Measurements from ENCODE around the gene CAPSL. TPM values are rescaled to one million over a fixed set of nuclear protein-coding genes. Genes with fewer than 3 reads are reported as not detected.
"Not testable (repeated sequence)": the region's sequence is repeated elsewhere in the genome, so short reads cannot be mapped to it uniquely, and the experiment has no call there.

The CAPSL gene
- total RNA-seq, 2 donors from 2014 or later, result 1.1 TPM; not detected in 1

DNA sequence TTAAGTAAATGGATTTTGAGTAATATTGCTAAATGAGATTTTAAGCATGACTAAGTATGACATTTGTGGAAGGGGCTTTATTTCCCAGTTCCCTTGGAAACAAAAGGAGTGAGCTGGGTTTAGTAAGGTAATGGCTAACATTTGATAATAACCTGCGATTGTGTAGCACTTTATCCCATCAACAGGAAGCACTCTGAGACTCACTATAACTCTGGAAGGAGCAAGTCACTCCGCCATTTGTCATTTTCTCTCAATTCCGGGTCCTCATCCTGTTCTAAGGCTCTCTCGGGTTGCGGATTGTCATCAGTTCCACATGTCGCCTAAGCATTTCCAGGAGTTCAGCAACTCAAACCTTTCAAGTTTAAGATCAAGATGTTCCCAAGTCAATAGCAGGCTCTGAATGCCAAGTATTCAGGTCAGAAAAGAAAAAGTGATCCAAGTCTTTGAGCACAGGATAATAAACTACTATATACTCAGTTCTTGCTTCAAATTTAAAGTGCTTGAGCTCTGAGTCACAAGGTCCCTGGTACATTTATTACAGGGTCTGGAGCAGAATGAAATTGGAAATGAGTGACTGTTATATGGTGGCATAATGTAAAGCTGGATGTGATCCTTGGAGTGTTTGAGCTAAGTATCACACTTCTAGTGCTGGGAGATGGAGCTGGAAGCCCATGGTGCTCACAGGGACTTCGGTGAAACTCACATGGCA, 39.3 kb downstream of the CAPSL start:
- H3K27me3 Mint-ChIP-seq, result no peaks in the 10 kb centered on the region
- H3K36me3 Mint-ChIP-seq (ENCODE audit: low read depth), result no peaks in the 10 kb centered on the region
- no peak for ATAC-seq (replicated peaks)
- peak overlapping the region; percentile 72 for H3K4me3 Mint-ChIP-seq
- H3K9me3 Mint-ChIP-seq, result no peaks in the 10 kb centered on the region
- peak overlapping the region; percentile 80 for H3K27ac Mint-ChIP-seq
- H3K4me1 Mint-ChIP-seq, result peaks cover 52% of the 10 kb centered on the region

GRCh38 chr5:35894131-35894530, 44.3 kb downstream of the CAPSL start:
- Mint-ChIP-seq H3K4me1 (peaks cover 10% of the 10 kb centered on the region), H3K9me3 (no peaks in the 10 kb centered on the region)

GRCh38 chr5:35892799-35893198, 45.6 kb downstream of the CAPSL start:
- H3K27ac Mint-ChIP-seq; H3K36me3 Mint-ChIP-seq (ENCODE audit: low read depth); H3K4me3 Mint-ChIP-seq; H3K9me3 Mint-ChIP-seq; H3K4me1 Mint-ChIP-seq; ATAC-seq (replicated peaks); H3K27me3 Mint-ChIP-seq: not testable (repeated sequence)

More at GRCh38 chr5:35894131-35894530, 44.3 kb downstream of the CAPSL start:
- no peak overlapping the region for H3K4me3 Mint-ChIP-seq
- H3K27ac Mint-ChIP-seq, result no peak overlapping the region
- no peaks in the 10 kb centered on the region for H3K36me3 Mint-ChIP-seq (ENCODE audit: low read depth)
- no peak for ATAC-seq (replicated peaks)
- no peaks in the 10 kb centered on the region for H3K27me3 Mint-ChIP-seq

DNA sequence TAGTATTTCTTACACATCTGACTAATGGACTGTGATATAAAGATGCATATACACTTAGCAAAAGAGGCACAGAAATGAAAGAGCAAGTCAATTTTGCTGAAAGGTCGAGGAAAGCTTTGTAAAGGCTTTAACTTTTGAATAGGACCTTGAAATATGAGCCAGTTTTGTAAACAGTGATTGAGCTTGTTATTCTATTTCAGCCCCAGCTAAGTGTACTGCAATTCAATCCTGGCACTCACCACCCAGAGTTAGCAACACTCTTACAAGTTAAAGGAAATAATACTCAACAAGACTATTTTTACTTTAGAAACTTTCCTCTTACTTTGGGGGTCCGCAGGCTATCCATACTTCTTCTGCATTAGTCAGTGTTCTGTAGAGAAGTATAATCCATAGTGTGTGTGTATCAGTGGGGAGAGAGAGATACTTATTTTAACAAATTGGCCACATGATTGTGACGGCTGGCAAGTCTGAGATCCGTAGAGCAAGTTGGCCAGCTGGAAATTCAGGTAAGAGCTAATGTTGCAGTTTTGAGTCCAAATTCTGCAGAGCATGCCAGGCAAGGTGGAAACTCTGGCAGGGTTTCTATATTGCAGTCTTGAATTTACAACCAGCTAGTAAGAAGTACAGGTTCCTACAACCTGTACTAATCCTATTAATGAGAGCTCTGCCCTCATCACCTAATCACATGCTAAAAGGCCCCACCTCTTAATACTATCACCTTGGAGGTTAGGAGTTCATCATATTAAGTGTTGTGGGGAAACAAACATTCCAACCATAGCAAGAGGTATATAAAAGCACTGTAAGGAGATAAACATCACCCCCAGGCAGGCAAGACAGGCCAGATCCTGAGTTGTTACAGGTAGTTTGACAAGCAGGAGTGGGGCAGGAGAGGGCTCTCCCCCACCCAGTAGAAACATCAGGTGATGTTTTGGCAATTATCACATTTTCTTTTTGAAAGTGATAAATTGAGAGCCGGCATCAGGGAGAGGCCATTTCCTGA, 48.1 kb downstream of the CAPSL start:
- ATAC-seq (replicated peaks), result no peak
- Mint-ChIP-seq H3K9me3 (no peaks in the 10 kb centered on the region), H3K4me1 (no peaks in the 10 kb centered on the region), H3K27me3 (no peaks in the 10 kb centered on the region), H3K36me3 (ENCODE audit: low read depth) (no peaks in the 10 kb centered on the region), H3K4me3 (no peak overlapping the region), H3K27ac (no peak overlapping the region)

DNA sequence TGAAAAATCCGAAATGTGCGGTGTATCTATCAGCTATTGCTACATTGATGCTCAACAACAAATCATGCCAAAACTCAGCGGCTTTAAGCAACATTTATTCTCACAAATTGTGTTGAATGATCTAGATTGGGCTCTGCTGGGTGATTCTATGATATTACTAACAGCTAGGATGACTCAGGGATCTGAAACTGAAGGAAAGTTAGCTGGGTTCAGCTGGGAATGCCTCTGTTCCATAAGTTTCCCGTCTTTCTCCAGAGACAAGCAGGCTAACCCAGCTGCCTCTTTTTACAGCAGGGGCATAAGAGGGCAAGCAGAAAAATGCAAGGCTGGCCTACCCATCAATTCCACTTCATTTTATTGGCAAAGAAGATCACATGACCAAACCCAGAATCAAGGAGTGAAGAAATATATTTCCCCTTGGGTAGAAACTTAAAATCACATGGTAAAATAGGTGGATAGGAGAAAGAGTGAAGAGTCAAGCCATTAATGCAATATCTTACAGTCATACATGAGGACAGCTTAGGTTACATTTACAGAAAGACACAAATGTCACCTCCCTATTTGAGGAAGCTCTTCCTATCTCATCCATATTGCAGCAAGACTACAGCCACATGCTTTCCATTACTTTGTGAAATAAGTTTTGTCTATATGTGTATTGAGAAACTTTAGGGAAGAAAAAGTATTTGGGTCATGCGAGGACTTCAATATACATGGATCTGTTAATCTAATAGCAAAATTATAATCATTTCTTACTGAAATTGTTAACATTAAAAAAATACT, 50.9 kb downstream of the CAPSL start:
- Mint-ChIP-seq H3K27me3 (no peaks in the 10 kb centered on the region), H3K27ac (no peak overlapping the region), H3K9me3 (peaks cover 5% of the 10 kb centered on the region), H3K4me3 (no peak overlapping the region), H3K4me1 (peaks cover 16% of the 10 kb centered on the region), H3K36me3 (ENCODE audit: low read depth) (no peaks in the 10 kb centered on the region)
- ATAC-seq (replicated peaks), result no peak

GRCh38 chr5:35886381-35886780, 52.0 kb downstream of the CAPSL start:
- Mint-ChIP-seq H3K36me3 (ENCODE audit: low read depth) (no peaks in the 10 kb centered on the region), H3K27me3 (no peaks in the 10 kb centered on the region), H3K4me1 (peaks cover 16% of the 10 kb centered on the region), H3K27ac (no peak overlapping the region), H3K4me3 (no peak overlapping the region), H3K9me3 (peaks cover 7% of the 10 kb centered on the region)
- no peak for ATAC-seq (replicated peaks)

DNA sequence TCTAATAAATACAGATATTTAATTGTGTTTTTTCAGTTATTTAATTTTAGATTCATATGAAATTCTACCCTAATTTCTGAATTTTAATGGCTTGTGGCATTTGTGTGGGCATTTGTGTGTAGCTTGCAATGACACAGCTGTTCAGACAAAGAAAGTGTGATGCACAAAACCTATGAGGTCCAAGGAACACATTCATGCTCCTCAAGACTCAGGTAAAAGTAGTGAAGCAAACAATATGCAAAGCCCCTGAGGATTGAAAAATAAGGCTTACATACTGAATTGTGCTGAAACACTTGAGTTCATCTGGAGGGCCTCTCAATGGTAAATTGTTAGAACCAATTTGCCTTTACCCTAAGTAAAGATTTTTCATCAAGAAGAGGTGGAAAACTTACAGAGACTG, 53.6 kb downstream of the CAPSL start:
- Mint-ChIP-seq H3K36me3 (ENCODE audit: low read depth) (peaks cover under 1% of the 10 kb centered on the region), H3K27ac (peak overlapping the region; percentile 72), H3K9me3 (peaks cover 10% of the 10 kb centered on the region), H3K4me1 (peaks cover 21% of the 10 kb centered on the region), H3K27me3 (no peaks in the 10 kb centered on the region), H3K4me3 (peak overlapping the region; percentile 42)
- ATAC-seq (replicated peaks), result no peak

DNA sequence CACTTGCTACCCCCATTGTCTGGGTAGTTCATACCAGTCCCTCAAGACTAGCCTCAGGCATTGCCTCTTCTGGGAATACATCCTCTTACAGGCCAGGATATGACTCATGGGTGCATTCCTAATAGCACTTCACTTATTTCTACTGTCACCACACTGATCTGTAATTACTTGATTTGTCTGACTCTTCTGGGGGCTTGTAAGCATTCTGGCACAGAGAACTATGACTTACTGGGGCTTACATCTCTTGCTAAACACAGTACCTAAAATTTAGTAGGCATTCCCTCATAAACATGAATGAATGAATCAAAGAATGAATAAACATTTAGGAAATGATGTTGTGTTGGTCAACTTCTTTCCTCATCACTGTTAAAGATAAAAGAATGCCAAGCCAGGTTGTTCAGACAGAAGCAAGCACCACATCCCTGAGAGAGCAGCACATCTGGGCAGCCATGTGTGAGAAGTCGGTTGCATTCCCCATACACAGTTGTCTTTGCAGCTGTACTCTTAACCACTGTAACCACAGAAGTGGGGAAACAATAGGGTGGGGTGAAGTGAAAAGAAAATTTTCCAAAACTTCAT, 54.1 kb downstream of the CAPSL start:
- H3K4me1 Mint-ChIP-seq, result peaks cover 25% of the 10 kb centered on the region
- peak; percentile 88 for ATAC-seq (replicated peaks)
- H3K4me3 Mint-ChIP-seq, result peak overlapping the region; percentile 42
- no peaks in the 10 kb centered on the region for H3K27me3 Mint-ChIP-seq
- H3K9me3 Mint-ChIP-seq, result peaks cover 10% of the 10 kb centered on the region
- peaks cover 5% of the 10 kb centered on the region for H3K36me3 Mint-ChIP-seq (ENCODE audit: low read depth)
- peak overlapping the region; percentile 72 for H3K27ac Mint-ChIP-seq

GRCh38 chr5:35881758-35882157, 56.7 kb downstream of the CAPSL start:
- ATAC-seq (replicated peaks), result no peak
- H3K4me3 Mint-ChIP-seq, result no peak overlapping the region
- H3K36me3 Mint-ChIP-seq (ENCODE audit: low read depth), result peaks cover 30% of the 10 kb centered on the region
- no peaks in the 10 kb centered on the region for H3K27me3 Mint-ChIP-seq
- peaks cover 38% of the 10 kb centered on the region for H3K4me1 Mint-ChIP-seq
- H3K27ac Mint-ChIP-seq, result peak overlapping the region; percentile 72
- peaks cover 10% of the 10 kb centered on the region for H3K9me3 Mint-ChIP-seq

- peak overlapping the region; percentile 7 for H3K4me3 Mint-ChIP-seq
- H3K27ac Mint-ChIP-seq, result peak overlapping the region; percentile 48
- ATAC-seq (replicated peaks), result no peak
- H3K4me1 Mint-ChIP-seq, result peaks cover 45% of the 10 kb centered on the region
- H3K36me3 Mint-ChIP-seq (ENCODE audit: low read depth), result peaks cover 46% of the 10 kb centered on the region
- H3K9me3 Mint-ChIP-seq, result peaks cover 16% of the 10 kb centered on the region
- H3K27me3 Mint-ChIP-seq, result no peaks in the 10 kb centered on the region
These were observed 58.3 kb downstream of the CAPSL start for GRCh38 chr5:35880156-35880555.

- peaks cover 17% of the 10 kb centered on the region for H3K9me3 Mint-ChIP-seq
- peaks cover 51% of the 10 kb centered on the region for H3K36me3 Mint-ChIP-seq (ENCODE audit: low read depth)
- H3K27me3 Mint-ChIP-seq, result no peaks in the 10 kb centered on the region
- H3K4me1 Mint-ChIP-seq, result peaks cover 45% of the 10 kb centered on the region
- H3K4me3 Mint-ChIP-seq, result no peak overlapping the region
- no peak overlapping the region for H3K27ac Mint-ChIP-seq
- ATAC-seq (replicated peaks), result no peak
These were observed 58.8 kb downstream of the CAPSL start for GRCh38 chr5:35879649-35880048.

GRCh38 chr5:35879096-35879495, 59.3 kb downstream of the CAPSL start:
- no peaks in the 10 kb centered on the region for H3K27me3 Mint-ChIP-seq
- H3K36me3 Mint-ChIP-seq (ENCODE audit: low read depth), result peaks cover 56% of the 10 kb centered on the region
- no peak for ATAC-seq (replicated peaks)
- peaks cover 47% of the 10 kb centered on the region for H3K4me1 Mint-ChIP-seq
- H3K27ac Mint-ChIP-seq, result no peak overlapping the region
- H3K4me3 Mint-ChIP-seq, result no peak overlapping the region
- peaks cover 21% of the 10 kb centered on the region for H3K9me3 Mint-ChIP-seq

GRCh38 chr5:35878079-35878478, 60.3 kb downstream of the CAPSL start:
- peaks cover 19% of the 10 kb centered on the region for H3K9me3 Mint-ChIP-seq
- H3K4me3 Mint-ChIP-seq, result peak overlapping the region; percentile 45
- peak overlapping the region; percentile 71 for H3K27ac Mint-ChIP-seq
- peaks cover 39% of the 10 kb centered on the region for H3K4me1 Mint-ChIP-seq
- ATAC-seq (replicated peaks), result no peak
- H3K36me3 Mint-ChIP-seq (ENCODE audit: low read depth), result peaks cover 66% of the 10 kb centered on the region
- H3K27me3 Mint-ChIP-seq, result no peaks in the 10 kb centered on the region

- Mint-ChIP-seq H3K27me3 (no peaks in the 10 kb centered on the region), H3K9me3 (peaks cover 19% of the 10 kb centered on the region), H3K27ac (peak overlapping the region; percentile 71), H3K4me3 (peak overlapping the region; percentile 45), H3K4me1 (peaks cover 38% of the 10 kb centered on the region), H3K36me3 (ENCODE audit: low read depth) (peaks cover 71% of the 10 kb centered on the region)
- peak; percentile 63 for ATAC-seq (replicated peaks)
These were observed 60.8 kb downstream of the CAPSL start for GRCh38 chr5:35877655-35878054.
